Gastroesophageal sphincter (tissue), 4 donors: ENCODE data around the gene PCDHA12. TPM values are rescaled to one million over a fixed set of nuclear protein-coding genes. Genes with fewer than 3 reads are reported as not detected.
"Not testable (repeated sequence)": the region's sequence is repeated elsewhere in the genome, so short reads cannot be mapped to it uniquely, and the experiment has no call there.

ENCODE experiments used
- ATAC-seq: fragments of 150-250 bp; one replicate; pipeline ENCODE4 v1.9.1; 2016; ENCODE audit warnings: mild to moderate bottlenecking, moderate library complexity
- H3K27ac ChIP-seq, 4 donors: fragments of 200-600 bp; sonication (generic) in 3 of 4; 1 replicate in 3 of 4; 2 replicates in 1 of 4; pipeline ENCODE4 v1.5.1; 2016 to 2019
- H3K27me3 ChIP-seq: fragments of 200-600 bp; sonication (generic); one replicate; pipeline ENCODE4 v1.5.1; 2019
- H3K36me3 ChIP-seq, 2 donors: fragments of 200-600 bp; sonication (generic); one replicate each; pipeline ENCODE4 v1.5.1; 2019; ENCODE audit warnings: control low read depth in 1 of 2
- H3K4me1 ChIP-seq, 3 donors: fragments of 200-600 bp; sonication (generic); 1 replicate in 2 of 3; 2 replicates in 1 of 3; pipeline ENCODE4 v1.5.1; 2016 to 2019; ENCODE audit warnings: control low read depth in 2 of 3
- H3K4me3 ChIP-seq, 2 donors: fragments of 200-600 bp; sonication (generic); one replicate each; pipeline ENCODE4 v1.5.1; 2019; ENCODE audit warnings: mild to moderate bottlenecking in 1 of 2, moderate library complexity in 1 of 2
- H3K9me3 ChIP-seq, 3 donors: fragments of 200-600 bp; sonication (generic); one replicate each; pipeline ENCODE4 v1.5.1; 2017 to 2019; ENCODE audit warnings: control low read depth in 2 of 3
- EP300 ChIP-seq: sonication (generic); formaldehyde crosslinking; IDR thresholded peaks from one replicate; pipeline ENCODE4 v1.6.1; 2017; ENCODE audit warnings: antibody characterized with exemption, mild to moderate bottlenecking
- POLR2A ChIP-seq, 2 donors: fragments of 450-650 bp; IDR thresholded peaks; one replicate each; pipeline ENCODE4 v1.6.1; 2017; ENCODE audit warnings: antibody characterized with exemption in 2 of 2, mild to moderate bottlenecking in 2 of 2, moderate library complexity in 1 of 2
- POLR2AphosphoS5 ChIP-seq: sonication (generic); formaldehyde crosslinking; IDR thresholded peaks from one replicate; pipeline ENCODE4 v1.6.1; 2017; ENCODE audit warnings: antibody characterized with exemption
- WGBS, 2 donors: methylation state at CpG; one replicate each; pipeline ENCODE4 v1.1.5; 2018; ENCODE audit warnings: low coverage in 1 of 2; 5-methylcytosine and 5-hydroxymethylcytosine counted together
- total RNA-seq, 4 donors: library from RNA; depleted of rRNA; stranded (reverse); fragments of >200 nt; gene quantifications; one replicate each; pipeline ENCODE4 v1.1.0, GENCODE V29; 2016
- TF ChIP-seq, protein P1 (sequence below), 4 experiments: fragments of 200-600 bp in 2 of 4; fragments of 450-650 bp in 2 of 4; sonication (generic) in 1 of 4; IDR thresholded peaks; one replicate each; pipeline ENCODE4 v1.5.1; 2017 to 2019; ENCODE audit warnings: antibody characterized with exemption in 4 of 4, mild to moderate bottlenecking in 2 of 4, moderate library complexity in 2 of 4

PCDHA12 gene
- total RNA-seq, 4 donors from 2014 or later, result 0.54 to 4.7 (median 1.5) TPM

- H3K36me3 ChIP-seq, result no peaks in the 10 kb centered on the region
- H3K4me1 ChIP-seq, result no peaks in the 10 kb centered on the region
- no peak within 1 kb of the TSS for H3K27ac ChIP-seq
- WGBS, 2 donors, result 8 to 17% methylated on average over 6 to 8 of the region's 8 CpGs
- TF ChIP-seq EP300 (no peak), POLR2AphosphoS5 (no peak), POLR2A (IDR thresholded peaks at IDR 0.05) (no peak)
- TF ChIP-seq, protein P1, sequence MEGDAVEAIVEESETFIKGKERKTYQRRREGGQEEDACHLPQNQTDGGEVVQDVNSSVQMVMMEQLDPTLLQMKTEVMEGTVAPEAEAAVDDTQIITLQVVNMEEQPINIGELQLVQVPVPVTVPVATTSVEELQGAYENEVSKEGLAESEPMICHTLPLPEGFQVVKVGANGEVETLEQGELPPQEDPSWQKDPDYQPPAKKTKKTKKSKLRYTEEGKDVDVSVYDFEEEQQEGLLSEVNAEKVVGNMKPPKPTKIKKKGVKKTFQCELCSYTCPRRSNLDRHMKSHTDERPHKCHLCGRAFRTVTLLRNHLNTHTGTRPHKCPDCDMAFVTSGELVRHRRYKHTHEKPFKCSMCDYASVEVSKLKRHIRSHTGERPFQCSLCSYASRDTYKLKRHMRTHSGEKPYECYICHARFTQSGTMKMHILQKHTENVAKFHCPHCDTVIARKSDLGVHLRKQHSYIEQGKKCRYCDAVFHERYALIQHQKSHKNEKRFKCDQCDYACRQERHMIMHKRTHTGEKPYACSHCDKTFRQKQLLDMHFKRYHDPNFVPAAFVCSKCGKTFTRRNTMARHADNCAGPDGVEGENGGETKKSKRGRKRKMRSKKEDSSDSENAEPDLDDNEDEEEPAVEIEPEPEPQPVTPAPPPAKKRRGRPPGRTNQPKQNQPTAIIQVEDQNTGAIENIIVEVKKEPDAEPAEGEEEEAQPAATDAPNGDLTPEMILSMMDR (IDR thresholded peaks at IDR 0.05), result no peak
- no peak for ATAC-seq
- peaks cover 80% of the 10 kb centered on the region for H3K27me3 ChIP-seq
- H3K4me3 ChIP-seq, result peak within 1 kb of the TSS in 1 of 2 donors; percentile 19
- H3K9me3 ChIP-seq, result peaks cover 0 to 53% (median 0%) of the 10 kb centered on the region in 3 donors
These were observed 41.1 kb upstream of the PCDHA12 start, which contains the start of gene PCDHA7 for GRCh38 chr5:140833993-140834392. PCDHA7 (plus strand) TSS chr5:140834269; CDS start chr5:140834384, 115 bp downstream.

DNA sequence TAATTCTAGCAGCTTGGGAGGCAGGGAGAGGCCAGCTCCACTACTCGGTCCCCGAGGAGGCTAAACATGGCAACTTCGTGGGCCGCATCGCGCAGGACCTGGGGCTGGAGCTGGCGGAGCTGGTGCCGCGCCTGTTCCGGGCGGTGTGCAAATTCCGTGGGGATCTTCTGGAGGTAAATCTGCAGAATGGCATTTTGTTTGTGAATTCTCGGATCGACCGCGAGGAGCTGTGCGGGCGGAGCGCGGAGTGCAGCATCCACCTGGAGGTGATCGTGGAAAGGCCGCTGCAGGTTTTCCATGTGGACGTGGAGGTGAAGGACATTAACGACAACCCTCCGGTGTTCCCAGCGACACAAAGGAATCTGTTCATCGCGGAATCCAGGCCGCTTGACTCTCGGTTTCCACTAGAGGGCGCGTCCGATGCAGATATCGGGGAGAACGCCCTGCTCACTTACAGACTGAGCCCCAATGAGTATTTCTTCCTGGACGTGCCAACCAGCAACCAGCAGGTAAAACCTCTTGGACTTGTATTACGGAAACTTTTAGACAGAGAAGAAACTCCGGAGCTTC, 40.6 kb upstream of the PCDHA12 start:
- H3K27ac ChIP-seq, ATAC-seq, H3K36me3 ChIP-seq, H3K4me1 ChIP-seq: not testable (repeated sequence)
- Histone ChIP-seq H3K4me3 (peak overlapping the region in 1 of 2 donors; percentile 19), H3K27me3 (peaks cover 80% of the 10 kb centered on the region), H3K9me3 (peaks cover 0 to 51% (median 0%) of the 10 kb centered on the region in 3 donors)
- 7% methylated on average over 7 of the region's 38 CpGs; no CpG with 5 or more reads in 1 of the 2 donors for WGBS, 2 donors

DNA sequence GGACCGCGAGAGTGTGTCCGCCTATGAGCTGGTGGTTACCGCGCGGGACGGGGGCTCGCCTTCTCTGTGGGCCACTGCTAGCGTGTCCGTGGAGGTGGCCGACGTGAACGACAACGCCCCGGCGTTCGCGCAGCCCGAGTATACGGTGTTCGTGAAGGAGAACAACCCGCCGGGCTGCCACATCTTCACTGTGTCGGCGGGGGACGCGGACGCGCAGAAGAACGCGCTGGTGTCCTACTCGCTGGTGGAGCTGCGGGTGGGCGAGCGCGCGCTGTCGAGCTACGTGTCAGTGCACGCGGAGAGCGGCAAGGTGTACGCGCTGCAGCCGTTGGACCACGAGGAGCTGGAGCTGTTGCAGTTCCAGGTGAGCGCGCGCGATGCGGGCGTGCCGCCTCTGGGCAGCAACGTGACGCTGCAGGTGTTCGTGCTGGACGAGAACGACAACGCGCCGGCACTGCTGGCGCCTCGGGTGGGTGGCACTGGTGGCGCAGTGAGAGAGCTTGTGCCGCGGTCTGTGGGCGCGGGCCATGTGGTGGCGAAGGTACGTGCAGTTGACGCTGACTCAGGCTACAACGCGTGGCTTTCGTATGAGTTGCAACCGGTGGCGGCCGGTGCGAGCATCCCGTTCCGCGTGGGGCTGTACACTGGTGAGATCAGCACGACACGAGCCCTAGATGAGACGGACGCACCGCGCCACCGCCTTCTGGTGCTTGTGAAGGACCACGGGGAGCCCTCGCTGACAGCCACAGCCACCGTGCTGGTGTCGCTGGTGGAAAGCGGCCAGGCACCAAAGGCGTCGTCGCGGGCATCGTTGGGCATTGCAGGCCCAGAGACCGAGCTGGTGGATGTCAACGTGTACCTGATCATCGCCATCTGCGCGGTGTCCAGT, 39.2 kb upstream of the PCDHA12 start:
- H3K36me3 ChIP-seq, result no peaks in the 10 kb centered on the region
- no peak overlapping the region for H3K4me3 ChIP-seq
- peaks cover 81% of the 10 kb centered on the region for H3K27me3 ChIP-seq
- no peak for ATAC-seq
- no peak for TF ChIP-seq EP300
- TF ChIP-seq, protein P1 (IDR thresholded peaks at IDR 0.05), result no peak
- TF ChIP-seq POLR2AphosphoS5, result no peak
- TF ChIP-seq POLR2A (IDR thresholded peaks at IDR 0.05), result no peak
- H3K9me3 ChIP-seq, result peaks cover 0 to 50% (median 0%) of the 10 kb centered on the region in 3 donors
- WGBS, 2 donors, result 62% methylated on average over 10 of the region's 103 CpGs; no CpG with 5 or more reads in 1 of the 2 donors
- no peak overlapping the region for H3K27ac ChIP-seq
- no peaks in the 10 kb centered on the region for H3K4me1 ChIP-seq

- no peak within 1 kb of the TSS for H3K4me3 ChIP-seq
- no peaks in the 10 kb centered on the region for H3K36me3 ChIP-seq
- WGBS, 2 donors, result 17 to 32% methylated on average over 11 to 19 of the region's 47 CpGs
- no peak within 1 kb of the TSS for H3K27ac ChIP-seq
- no peak for ATAC-seq
- H3K4me1 ChIP-seq, result no peaks in the 10 kb centered on the region
- TF ChIP-seq POLR2A (IDR thresholded peaks at IDR 0.05) (no peak), EP300 (no peak), POLR2AphosphoS5 (no peak)
- TF ChIP-seq, protein P1 (IDR thresholded peaks at IDR 0.05), result no peak
- peaks cover 74% of the 10 kb centered on the region for H3K27me3 ChIP-seq
- H3K9me3 ChIP-seq, result peaks cover 0 to 51% (median 0%) of the 10 kb centered on the region in 3 donors
These were observed 33.8 kb upstream of the PCDHA12 start, which contains the start of gene PCDHA8 for GRCh38 chr5:140840978-140841962. PCDHA8 (plus strand) TSS chr5:140841187; CDS start chr5:140841322, 135 bp downstream.
